Naive thymus-derived CD4-positive, alpha-beta T cell (primary cell): ENCODE results near the gene CUL2. TPM values are rescaled to one million over a fixed set of nuclear protein-coding genes. Genes with fewer than 3 reads are reported as not detected.
A peak's percentile ranks its signal among the peaks of the same experiment; 100 is the strongest.

Experiments
- ATAC-seq: fragments of 150-1000 bp; cut with Tn5 transposase; 2 replicates; pipeline ENCODE4 v1.10.0; 2021; ENCODE audit warnings: mild to moderate bottlenecking, moderate library complexity
- CTCF ChIA-PET: fragments of 350-600 bp; sonication (Branson Sonifier 250); formaldehyde crosslinking; loops from one replicate; lab custom pipeline; 2021; ENCODE audit warnings: antibody characterized with exemption; lab: Charles Lee
- POLR2A ChIA-PET: fragments of 350-600 bp; sonication (Branson Sonifier 250); formaldehyde crosslinking; loops from one replicate; lab custom pipeline; 2021; ENCODE audit warnings: antibody characterized with exemption, inconsistent platforms; lab: Charles Lee
- DNase-seq, 9 donors: peaks; one replicate each; pipeline versions ENCODE4 v3.0.0 to v3.0.0-alpha.2; 2020 to 2022; ENCODE audit warnings: mixed read lengths in 1 of 9
- H3K27ac ChIP-seq: one replicate; pipeline ENCODE4 v1.7.0; 2013; ENCODE audit warnings: mild to moderate bottlenecking, low read depth, low read length, moderate library complexity
- H3K27me3 ChIP-seq, 2 donors: one replicate each; pipeline ENCODE4 v1.7.0; 2013; ENCODE audit warnings: low read length in 2 of 2, mild to moderate bottlenecking in 2 of 2, moderate library complexity in 2 of 2; ENCODE audit not compliant: control insufficient read depth in 2 of 2, insufficient read depth in 2 of 2
- H3K36me3 ChIP-seq, 3 experiments: 1 replicate in 2 of 3; 2 replicates in 1 of 3; pipeline ENCODE4 v1.7.0; 2013; ENCODE audit warnings: low read length in 3 of 3, mild to moderate bottlenecking in 3 of 3, moderate library complexity in 1 of 3; ENCODE audit not compliant: insufficient read depth in 3 of 3, control insufficient read depth in 2 of 3
- H3K4me1 ChIP-seq, 2 donors: one replicate each; pipeline ENCODE4 v1.7.0; 2013; ENCODE audit warnings: low read length in 2 of 2, mild to moderate bottlenecking in 2 of 2, moderate library complexity in 1 of 2; ENCODE audit not compliant: control insufficient read depth in 2 of 2, insufficient read depth in 2 of 2
- H3K4me3 ChIP-seq: 2 replicates; pipeline ENCODE4 v1.7.0; 2013; ENCODE audit warnings: mild to moderate bottlenecking, low read length
- H3K9me3 ChIP-seq, 3 experiments: 1 replicate in 2 of 3; 2 replicates in 1 of 3; pipeline ENCODE4 v1.7.0; 2013; ENCODE audit warnings: low read length in 3 of 3; ENCODE audit not compliant: control insufficient read depth in 2 of 3
- H3K27ac Mint-ChIP-seq, 9 donors: one replicate each; pipeline ENCODE4 v1.8.0; 2020 to 2022; ENCODE audit warnings: mixed read lengths in 9 of 9, mild to moderate bottlenecking in 8 of 9, moderate library complexity in 5 of 9, inconsistent platforms in 2 of 9
- H3K27me3 Mint-ChIP-seq, 5 donors: one replicate each; pipeline ENCODE4 v1.8.0; 2021 to 2022; ENCODE audit warnings: mixed read lengths in 5 of 5, mild to moderate bottlenecking in 1 of 5
- H3K36me3 Mint-ChIP-seq, 5 donors: one replicate each; pipeline ENCODE4 v1.8.0; 2020 to 2022; ENCODE audit warnings: mixed read lengths in 5 of 5, mild to moderate bottlenecking in 3 of 5, inconsistent platforms in 1 of 5
- H3K4me1 Mint-ChIP-seq, 7 donors: one replicate each; pipeline ENCODE4 v1.8.0; 2020 to 2022; ENCODE audit warnings: mixed read lengths in 7 of 7, mild to moderate bottlenecking in 3 of 7, inconsistent platforms in 1 of 7
- H3K4me3 Mint-ChIP-seq, 10 donors: one replicate each; pipeline ENCODE4 v1.8.0; 2020 to 2022; ENCODE audit warnings: mild to moderate bottlenecking in 10 of 10, mixed read lengths in 10 of 10, moderate library complexity in 6 of 10, inconsistent platforms in 2 of 10
- H3K9me3 Mint-ChIP-seq, 11 donors: one replicate each; pipeline ENCODE4 v1.8.0; 2020 to 2022; ENCODE audit warnings: mixed read lengths in 11 of 11, mild to moderate bottlenecking in 4 of 11, inconsistent platforms in 1 of 11, moderate library complexity in 1 of 11
- intact Hi-C, 2 donors: fragments of 100-400 bp; cut with micrococcal nuclease; formaldehyde crosslinking; loops; one replicate each; pipeline ENCODE4 v1.15.1; 2023
- polyA plus RNA-seq, 2 donors: library from polyadenylated mRNA; unstranded; fragments of 300-500 nt; fragmentation: Illumina TruSeq; gene quantifications; one replicate each; pipeline ENCODE4 v1.2.3, GENCODE V29; 2021
- total RNA-seq, 6 experiments: library from RNA in 5 of 6; stranded (reverse) in 5 of 6; gene quantifications; 1 replicate in 5 of 6; 2 replicates in 1 of 6; pipeline ENCODE4 v1.2.3 and lab custom pipeline; 2021 to 2026

Gene CUL2
- total and polyA plus RNA-seq, 7 experiments from 2014 or later: 26.5 to 43.7 (median 35.7) TPM

DNA sequence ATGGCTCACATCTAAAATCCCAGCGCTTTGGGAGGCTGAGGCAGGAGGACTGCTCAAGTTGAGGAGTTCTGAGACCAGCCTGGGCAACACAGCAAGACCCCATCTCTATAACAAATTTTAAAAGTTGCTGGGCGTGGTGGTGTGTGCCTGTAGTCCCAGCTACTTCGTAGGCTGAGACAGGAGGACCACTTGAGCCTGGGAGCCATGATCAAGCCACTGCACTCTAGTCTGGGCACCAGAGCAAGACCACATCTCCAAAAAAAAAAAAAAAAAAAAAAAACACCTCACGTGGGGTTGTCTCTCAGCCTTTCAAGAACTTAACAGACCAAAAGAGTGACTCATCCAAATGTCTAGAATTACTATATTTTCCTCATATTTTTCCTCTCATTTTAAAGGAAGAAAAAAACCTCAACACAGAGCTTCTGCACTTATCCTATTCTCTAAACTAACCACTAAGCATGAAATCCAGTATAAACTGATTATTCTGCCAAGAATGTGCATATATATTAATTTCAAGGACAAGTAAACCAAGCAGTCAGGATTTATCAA lies 46.3 kb downstream of the CUL2 start:
- no peak overlapping the region for H3K27ac ChIP-seq
- H3K36me3 ChIP-seq: peaks cover 0 to 57% (median 20%) of the 10 kb centered on the region in 3 experiments
- Mint-ChIP-seq H3K4me1 (peaks cover 0 to 17% (median 6%) of the 10 kb centered on the region in 7 donors), H3K27me3 (no peaks in the 10 kb centered on the region), H3K27ac (peak overlapping the region in 1 of 9 donors; percentile 3), H3K36me3 (peaks cover 13 to 54% (median 43%) of the 10 kb centered on the region in 5 donors), H3K4me3 (no peak overlapping the region), H3K9me3 (no peaks in the 10 kb centered on the region)
- DNase-seq: no peak
- no peak for ATAC-seq
- ChIA-PET POLR2A (no interaction called here), CTCF (no interaction called here)
- no peak overlapping the region for H3K4me3 ChIP-seq
- intact Hi-C loops: no loop called here
- H3K9me3 ChIP-seq: no peaks in the 10 kb centered on the region
- H3K4me1 ChIP-seq: no peaks in the 10 kb centered on the region
- no peaks in the 10 kb centered on the region for H3K27me3 ChIP-seq

DNA sequence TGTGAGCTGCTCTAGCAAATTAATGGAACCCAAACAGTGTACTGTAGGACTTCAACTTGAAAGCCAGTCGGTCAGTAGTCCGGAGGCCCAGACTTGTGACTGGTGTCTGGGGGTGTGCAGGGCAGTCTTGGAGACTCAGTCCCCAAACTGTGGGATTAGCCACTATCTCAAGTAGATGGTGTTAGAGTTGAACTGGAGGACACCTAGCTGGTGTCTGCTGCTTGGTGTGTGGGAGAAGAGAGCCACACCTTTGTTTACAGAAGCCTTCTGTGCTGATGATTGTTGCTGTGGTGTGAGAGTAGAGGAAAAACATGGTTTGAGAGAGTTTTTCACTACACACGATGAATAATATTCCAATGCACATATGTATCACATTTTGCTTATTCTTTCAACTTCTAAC lies 47.4 kb downstream of the CUL2 start:
- Histone ChIP-seq H3K4me3 (no peak overlapping the region), H3K27me3 (no peaks in the 10 kb centered on the region), H3K4me1 (no peaks in the 10 kb centered on the region), H3K27ac (no peak overlapping the region), H3K9me3 (no peaks in the 10 kb centered on the region), H3K36me3 (peaks cover 0 to 53% (median 16%) of the 10 kb centered on the region in 3 experiments)
- peak overlapping the region in 5 of 9 donors; percentile 4 to 68 (median 28) for H3K27ac Mint-ChIP-seq
- DNase-seq (no peak), ATAC-seq (no peak)
- CTCF ChIA-PET: no interaction called here
- peaks cover 0 to 14% (median 6%) of the 10 kb centered on the region in 7 donors for H3K4me1 Mint-ChIP-seq
- no peaks in the 10 kb centered on the region for H3K9me3 Mint-ChIP-seq
- H3K27me3 Mint-ChIP-seq: no peaks in the 10 kb centered on the region
- no peak overlapping the region for H3K4me3 Mint-ChIP-seq
- POLR2A ChIA-PET: no interaction called here
- H3K36me3 Mint-ChIP-seq: peaks cover 11 to 43% (median 36%) of the 10 kb centered on the region in 5 donors
- intact Hi-C loops: no loop called here

GRCh38 chr10:35041502-35041879 lies 48.6 kb downstream of the CUL2 start:
- intact Hi-C loops: no loop called here
- H3K4me1 ChIP-seq: no peaks in the 10 kb centered on the region
- H3K36me3 ChIP-seq: peaks cover 0 to 59% (median 16%) of the 10 kb centered on the region in 3 experiments
- ChIA-PET CTCF (interaction anchor here (0.9 to 1.2 kb wide), 2 partner anchors 15 to 47 kb away, joined by 3 to 4 read pairs; no protein-coding TSS in a partner anchor), POLR2A (no interaction called here)
- Mint-ChIP-seq H3K36me3 (peaks cover 11 to 51% (median 39%) of the 10 kb centered on the region in 5 donors), H3K27me3 (no peaks in the 10 kb centered on the region), H3K27ac (peak overlapping the region in 3 of 9 donors; percentile 7 to 39 (median 28)), H3K4me3 (no peak overlapping the region), H3K9me3 (no peaks in the 10 kb centered on the region), H3K4me1 (peaks cover 0 to 16% (median 6%) of the 10 kb centered on the region in 7 donors)
- DNase-seq (no peak), ATAC-seq (no peak)
- no peak overlapping the region for H3K27ac ChIP-seq
- no peaks in the 10 kb centered on the region for H3K9me3 ChIP-seq
- H3K4me3 ChIP-seq: no peak overlapping the region
- no peaks in the 10 kb centered on the region for H3K27me3 ChIP-seq

- Histone ChIP-seq H3K4me3 (no peak overlapping the region), H3K27ac (no peak overlapping the region), H3K9me3 (no peaks in the 10 kb centered on the region), H3K36me3 (peaks cover 0 to 59% (median 16%) of the 10 kb centered on the region in 3 experiments), H3K27me3 (no peaks in the 10 kb centered on the region), H3K4me1 (no peaks in the 10 kb centered on the region)
- DNase-seq: no peak
- Mint-ChIP-seq H3K4me1 (peaks cover 0 to 17% (median 5%) of the 10 kb centered on the region in 7 donors), H3K27me3 (no peaks in the 10 kb centered on the region), H3K27ac (peak overlapping the region in 3 of 9 donors; percentile 7 to 39 (median 28)), H3K9me3 (no peaks in the 10 kb centered on the region), H3K4me3 (no peak overlapping the region), H3K36me3 (peaks cover 11 to 48% (median 38%) of the 10 kb centered on the region in 5 donors)
- POLR2A ChIA-PET: no interaction called here
- no peak for ATAC-seq
- intact Hi-C loops: no loop called here
- CTCF ChIA-PET: interaction anchor here (0.6 to 1.2 kb wide), 3 partner anchors 15 to 178 kb away, joined by 3 to 4 read pairs (median 3); no protein-coding TSS in a partner anchor
Observed at GRCh38 chr10:35040760-35041501, 49.2 kb downstream of the CUL2 start.

DNA sequence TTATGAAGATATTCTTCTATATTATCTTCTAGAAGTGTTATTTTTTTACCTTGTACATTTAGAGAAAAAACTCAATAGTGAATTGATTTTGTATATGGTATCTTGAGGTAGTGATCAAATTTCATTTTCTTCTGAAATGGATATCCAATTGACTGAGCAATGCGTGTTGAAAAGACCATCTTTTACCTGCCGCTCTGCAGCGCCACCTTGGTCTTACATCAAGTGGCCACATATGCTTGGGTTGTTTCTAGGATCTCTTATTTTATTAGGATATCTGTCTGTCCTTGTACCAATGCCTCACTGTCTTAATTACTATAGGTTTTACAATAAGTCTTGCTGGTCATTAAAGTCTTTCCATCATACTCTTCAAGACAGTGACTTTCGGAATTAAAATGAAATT lies 53.0 kb downstream of the CUL2 start:
- Histone ChIP-seq H3K9me3 (no peaks in the 10 kb centered on the region), H3K27ac (no peak overlapping the region), H3K4me1 (no peaks in the 10 kb centered on the region), H3K4me3 (no peak overlapping the region), H3K36me3 (peaks cover 1 to 72% (median 13%) of the 10 kb centered on the region in 3 experiments), H3K27me3 (no peaks in the 10 kb centered on the region)
- no peaks in the 10 kb centered on the region for H3K9me3 Mint-ChIP-seq
- ChIA-PET POLR2A (interaction anchor here (0.6 kb wide), 1 partner anchor 11 kb away, joined by 3 read pairs; no protein-coding TSS in a partner anchor), CTCF (no interaction called here)
- H3K27ac Mint-ChIP-seq: peak overlapping the region in 1 of 9 donors; percentile 40
- intact Hi-C loops: no loop called here
- H3K36me3 Mint-ChIP-seq: peaks cover 14 to 40% (median 33%) of the 10 kb centered on the region in 5 donors
- no peaks in the 10 kb centered on the region for H3K27me3 Mint-ChIP-seq
- no peak for DNase-seq
- peaks cover 0 to 18% (median 5%) of the 10 kb centered on the region in 7 donors for H3K4me1 Mint-ChIP-seq
- no peak for ATAC-seq
- H3K4me3 Mint-ChIP-seq: no peak overlapping the region

GRCh38 chr10:35035606-35036005 lies 54.5 kb downstream of the CUL2 start:
- Mint-ChIP-seq H3K27ac (no peak overlapping the region), H3K9me3 (no peaks in the 10 kb centered on the region), H3K4me3 (no peak overlapping the region), H3K27me3 (no peaks in the 10 kb centered on the region), H3K4me1 (peaks cover 0 to 14% (median 5%) of the 10 kb centered on the region in 7 donors), H3K36me3 (peaks cover 12 to 33% (median 25%) of the 10 kb centered on the region in 5 donors)
- Histone ChIP-seq H3K36me3 (peaks cover 8 to 70% (median 15%) of the 10 kb centered on the region in 3 experiments), H3K9me3 (no peaks in the 10 kb centered on the region), H3K27me3 (no peaks in the 10 kb centered on the region), H3K4me1 (no peaks in the 10 kb centered on the region), H3K4me3 (no peak overlapping the region), H3K27ac (no peak overlapping the region)
- POLR2A ChIA-PET: no interaction called here
- DNase-seq (no peak), ATAC-seq (peak; percentile 20)
- intact Hi-C loops: no loop called here
- CTCF ChIA-PET: interaction anchor here (0.8 kb wide), 1 partner anchor 15 kb away, joined by 3 read pairs; no protein-coding TSS in a partner anchor
